ENCODE results near the gene KRT33B. TPM values are rescaled to one million over a fixed set of nuclear protein-coding genes. Genes with fewer than 3 reads are reported as not detected.

KRT33B gene
- polyA plus RNA-seq, 3 donors, result not detected

DNA sequence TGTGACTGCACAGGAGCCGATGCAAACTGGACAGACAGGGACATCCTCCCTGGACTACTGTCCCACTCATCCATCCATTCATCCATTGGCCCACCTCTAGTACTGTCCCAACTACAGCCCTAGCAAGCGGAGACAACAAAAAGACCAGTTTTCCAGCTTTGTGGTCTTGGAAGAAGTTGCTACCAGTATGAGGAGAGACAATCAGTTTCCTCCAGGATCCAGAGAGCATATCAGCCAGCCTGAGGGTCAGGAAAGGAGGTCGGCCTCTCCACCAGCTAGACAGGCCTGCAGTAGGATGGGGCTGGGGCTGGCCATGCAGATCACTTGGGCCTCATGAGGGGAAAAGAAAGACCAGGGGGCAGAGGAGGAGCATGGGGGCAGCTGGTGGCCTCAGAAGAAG, 35.8 kb downstream of the KRT33B start:
- Histone ChIP-seq H2AFZ (ENCODE audit: insufficient read depth, low read depth, low read length, poor library complexity, severe bottlenecking) (no peak overlapping the region), H3K79me2 (ENCODE audit: insufficient read depth, low read length) (no peaks in the 10 kb centered on the region), H3K4me1 (ENCODE audit: control insufficient read depth in 1 of 2, insufficient read depth in 2 of 2, low read length in 2 of 2) (peaks cover 3 to 14% of the 10 kb centered on the region in 2 donors), H3K4me2 (replicated peaks; ENCODE audit: extremely low read depth, low read length, poor library complexity, severe bottlenecking) (no peak overlapping the region), H4K20me1 (ENCODE audit: insufficient read depth, low read length) (no peaks in the 10 kb centered on the region), H3K9me3 (replicated peaks in 1 of 2; ENCODE audit: control insufficient read depth in 1 of 2, insufficient read depth in 1 of 2, low read length in 2 of 2) (no peaks in the 10 kb centered on the region), H3K27ac (ENCODE audit: low read depth in 1 of 2, low read length in 2 of 2) (no peak overlapping the region), H3K27me3 (ENCODE audit: control insufficient read depth in 2 of 2, insufficient read depth in 2 of 2, low read length in 2 of 2) (no peaks in the 10 kb centered on the region), H3K9ac (ENCODE audit: insufficient read depth, low read length, poor library complexity, severe bottlenecking) (no peak overlapping the region), H3K36me3 (replicated peaks in 1 of 2; ENCODE audit: control insufficient read depth in 1 of 2, insufficient read depth in 2 of 2, low read length in 2 of 2) (no peaks in the 10 kb centered on the region), H3K4me3 (replicated peaks in 1 of 3; ENCODE audit: low read depth in 2 of 3, low read length in 3 of 3) (no peak overlapping the region)
- Mint-ChIP-seq H3K9me3 (peaks cover 0 to 2% (median 0%) of the 10 kb centered on the region in 7 donors), H3K27me3 (ENCODE audit: low read depth in 3 of 3) (peaks cover 2 to 7% (median 3%) of the 10 kb centered on the region in 3 donors), H3K27ac (peak overlapping the region in 1 of 7 donors; percentile 70), H3K4me1 (peaks cover 9% of the 10 kb centered on the region), H3K4me3 (no peak overlapping the region), H3K36me3 (no peaks in the 10 kb centered on the region)
- TF ChIP-seq, protein P1, sequence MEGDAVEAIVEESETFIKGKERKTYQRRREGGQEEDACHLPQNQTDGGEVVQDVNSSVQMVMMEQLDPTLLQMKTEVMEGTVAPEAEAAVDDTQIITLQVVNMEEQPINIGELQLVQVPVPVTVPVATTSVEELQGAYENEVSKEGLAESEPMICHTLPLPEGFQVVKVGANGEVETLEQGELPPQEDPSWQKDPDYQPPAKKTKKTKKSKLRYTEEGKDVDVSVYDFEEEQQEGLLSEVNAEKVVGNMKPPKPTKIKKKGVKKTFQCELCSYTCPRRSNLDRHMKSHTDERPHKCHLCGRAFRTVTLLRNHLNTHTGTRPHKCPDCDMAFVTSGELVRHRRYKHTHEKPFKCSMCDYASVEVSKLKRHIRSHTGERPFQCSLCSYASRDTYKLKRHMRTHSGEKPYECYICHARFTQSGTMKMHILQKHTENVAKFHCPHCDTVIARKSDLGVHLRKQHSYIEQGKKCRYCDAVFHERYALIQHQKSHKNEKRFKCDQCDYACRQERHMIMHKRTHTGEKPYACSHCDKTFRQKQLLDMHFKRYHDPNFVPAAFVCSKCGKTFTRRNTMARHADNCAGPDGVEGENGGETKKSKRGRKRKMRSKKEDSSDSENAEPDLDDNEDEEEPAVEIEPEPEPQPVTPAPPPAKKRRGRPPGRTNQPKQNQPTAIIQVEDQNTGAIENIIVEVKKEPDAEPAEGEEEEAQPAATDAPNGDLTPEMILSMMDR (IDR thresholded peaks at IDR 0.05), result no peak
- intact Hi-C loops (cut with micrococcal nuclease), result no loop called here
- DNase-seq, result no peak
- 82% methylated on average over 2 of the region's 3 CpGs for WGBS (ENCODE audit: insufficient coverage)

DNA sequence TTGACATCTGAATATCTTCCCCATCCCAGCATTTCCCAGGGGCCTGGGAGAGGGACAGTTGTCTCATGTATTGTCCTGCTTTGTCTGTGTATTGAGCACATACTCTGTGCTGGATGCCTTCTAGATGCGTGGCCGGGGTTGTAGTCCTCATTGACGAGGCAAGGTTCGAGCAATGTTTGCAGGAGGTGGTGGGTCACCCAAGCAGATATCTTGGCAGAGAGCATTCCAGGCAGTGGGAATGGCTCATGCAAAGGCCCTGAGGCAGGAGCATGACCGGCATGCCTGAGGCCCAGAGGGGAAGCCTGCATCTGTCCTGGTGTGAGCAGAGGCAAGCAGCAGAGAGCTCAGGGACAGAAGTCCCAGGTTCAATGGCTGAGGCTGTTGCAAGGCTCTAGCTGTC, 36.5 kb downstream of the KRT33B start:
- Mint-ChIP-seq H3K27ac (no peak overlapping the region), H3K4me1 (peaks cover 6% of the 10 kb centered on the region), H3K36me3 (no peaks in the 10 kb centered on the region), H3K27me3 (ENCODE audit: low read depth in 3 of 3) (peaks cover 2 to 7% (median 4%) of the 10 kb centered on the region in 3 donors), H3K4me3 (no peak overlapping the region), H3K9me3 (peaks cover 0 to 2% (median 0%) of the 10 kb centered on the region in 7 donors)
- 98% methylated on average over 5 of the region's 5 CpGs for WGBS (ENCODE audit: insufficient coverage)
- Histone ChIP-seq H3K27ac (ENCODE audit: low read depth in 1 of 2, low read length in 2 of 2) (no peak overlapping the region), H3K36me3 (replicated peaks in 1 of 2; ENCODE audit: control insufficient read depth in 1 of 2, insufficient read depth in 2 of 2, low read length in 2 of 2) (no peaks in the 10 kb centered on the region), H3K9ac (ENCODE audit: insufficient read depth, low read length, poor library complexity, severe bottlenecking) (no peak overlapping the region), H3K9me3 (replicated peaks in 1 of 2; ENCODE audit: control insufficient read depth in 1 of 2, insufficient read depth in 1 of 2, low read length in 2 of 2) (no peaks in the 10 kb centered on the region), H4K20me1 (ENCODE audit: insufficient read depth, low read length) (no peaks in the 10 kb centered on the region), H3K27me3 (ENCODE audit: control insufficient read depth in 2 of 2, insufficient read depth in 2 of 2, low read length in 2 of 2) (no peaks in the 10 kb centered on the region), H3K4me2 (replicated peaks; ENCODE audit: extremely low read depth, low read length, poor library complexity, severe bottlenecking) (no peak overlapping the region), H3K79me2 (ENCODE audit: insufficient read depth, low read length) (no peaks in the 10 kb centered on the region), H3K4me1 (ENCODE audit: control insufficient read depth in 1 of 2, insufficient read depth in 2 of 2, low read length in 2 of 2) (peaks cover 0 to 7% of the 10 kb centered on the region in 2 donors), H2AFZ (ENCODE audit: insufficient read depth, low read depth, low read length, poor library complexity, severe bottlenecking) (no peak overlapping the region), H3K4me3 (replicated peaks in 1 of 3; ENCODE audit: low read depth in 2 of 3, low read length in 3 of 3) (no peak overlapping the region)
- DNase-seq, result no peak
- TF ChIP-seq, protein P1 (IDR thresholded peaks at IDR 0.05), result no peak
- intact Hi-C loops (cut with micrococcal nuclease), result no loop called here

Measured in CD14-positive monocyte (primary cell).